NCI-H1105 treated with DMSO at 0.1 percent for 48 hours (cell line): ENCODE measurements around the gene TMIE.

ENCODE experiments used
- DNase-seq: peaks from one replicate; lab custom pipeline; 2025; lab: John Stamatoyannopoulos, UW

The TMIE gene

DNA sequence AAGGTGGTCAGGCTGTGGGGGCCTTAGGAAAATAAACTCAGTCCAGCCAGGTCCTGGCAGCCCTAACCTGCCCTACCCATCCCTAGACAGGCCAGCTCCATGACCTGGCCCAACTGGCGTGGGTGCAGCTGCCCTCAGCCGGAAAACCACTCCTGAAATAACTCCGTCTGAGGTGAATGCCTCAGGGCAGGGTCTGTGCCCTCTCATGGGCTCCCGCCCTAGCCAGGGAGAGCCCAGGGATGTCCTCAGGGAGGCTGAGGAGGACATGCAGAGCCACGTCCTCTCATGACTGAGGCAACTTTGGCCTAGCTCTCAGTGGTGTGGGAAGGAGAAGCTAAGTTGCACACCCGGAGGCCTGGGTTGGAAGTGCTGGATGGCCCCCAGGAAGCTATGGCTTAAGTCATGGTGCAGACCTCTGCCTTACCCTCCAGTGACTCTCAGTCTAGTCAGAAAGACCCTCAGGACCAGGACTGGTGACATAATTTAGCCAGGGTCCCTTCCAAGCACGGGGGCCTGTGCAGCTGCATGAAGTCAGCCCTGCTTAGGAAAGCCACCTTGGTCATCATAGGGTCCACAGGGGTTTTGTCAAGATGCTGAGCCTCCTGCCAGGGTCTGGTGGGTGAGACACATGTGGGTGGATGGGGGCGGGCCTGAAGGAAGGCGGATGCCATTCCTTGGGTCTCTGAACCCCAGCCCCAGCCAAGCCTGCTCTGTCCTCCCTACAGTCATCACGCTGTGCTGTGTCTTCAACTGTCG is 7.4 kb downstream of the TMIE start:
- no peak for DNase-seq

- DNase-seq, result no peak
Measured at GRCh38 chr3:46709157-46709654, 8.0 kb downstream of the TMIE start.

DNA sequence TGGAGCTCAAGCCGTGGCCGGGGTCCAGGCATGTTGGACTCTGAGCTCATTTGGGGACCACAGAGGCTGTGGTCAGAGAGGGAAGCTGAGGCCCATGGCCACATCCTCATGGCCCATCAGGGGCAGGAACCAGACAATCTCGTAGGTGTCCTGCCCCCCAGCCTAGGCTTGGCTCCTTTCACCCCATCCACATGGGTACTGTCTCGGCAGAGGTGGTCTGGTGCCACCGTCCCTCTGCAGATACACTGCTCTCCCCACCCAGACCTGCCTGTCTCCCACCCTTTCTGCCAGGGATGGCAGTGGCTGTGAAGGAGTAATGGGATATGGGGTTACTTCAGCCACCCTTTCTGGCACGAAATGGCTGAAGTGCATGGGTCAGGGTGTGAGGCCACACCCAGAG is 8.5 kb downstream of the TMIE start:
- no peak for DNase-seq

DNA sequence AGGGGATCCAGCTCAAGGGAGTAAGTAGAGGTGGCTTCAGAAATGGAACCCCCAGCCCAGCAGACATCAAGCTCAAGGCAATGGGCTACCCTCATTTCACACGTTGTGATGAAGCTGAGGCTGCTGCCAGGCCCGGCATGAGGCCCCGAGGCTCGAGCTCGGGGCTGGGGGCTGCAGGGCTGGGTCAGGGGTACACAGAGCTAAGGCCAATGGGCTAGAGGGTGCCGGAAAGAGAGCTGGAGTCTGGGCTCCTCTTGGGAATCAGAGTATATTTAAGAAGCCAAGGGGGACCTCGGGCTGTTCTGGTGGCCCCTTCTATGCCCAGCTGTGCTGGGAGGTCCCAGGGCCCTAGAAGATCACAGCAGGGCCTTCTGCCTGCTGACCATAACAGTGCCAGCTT is 9.0 kb downstream of the TMIE start:
- no peak for DNase-seq

DNA sequence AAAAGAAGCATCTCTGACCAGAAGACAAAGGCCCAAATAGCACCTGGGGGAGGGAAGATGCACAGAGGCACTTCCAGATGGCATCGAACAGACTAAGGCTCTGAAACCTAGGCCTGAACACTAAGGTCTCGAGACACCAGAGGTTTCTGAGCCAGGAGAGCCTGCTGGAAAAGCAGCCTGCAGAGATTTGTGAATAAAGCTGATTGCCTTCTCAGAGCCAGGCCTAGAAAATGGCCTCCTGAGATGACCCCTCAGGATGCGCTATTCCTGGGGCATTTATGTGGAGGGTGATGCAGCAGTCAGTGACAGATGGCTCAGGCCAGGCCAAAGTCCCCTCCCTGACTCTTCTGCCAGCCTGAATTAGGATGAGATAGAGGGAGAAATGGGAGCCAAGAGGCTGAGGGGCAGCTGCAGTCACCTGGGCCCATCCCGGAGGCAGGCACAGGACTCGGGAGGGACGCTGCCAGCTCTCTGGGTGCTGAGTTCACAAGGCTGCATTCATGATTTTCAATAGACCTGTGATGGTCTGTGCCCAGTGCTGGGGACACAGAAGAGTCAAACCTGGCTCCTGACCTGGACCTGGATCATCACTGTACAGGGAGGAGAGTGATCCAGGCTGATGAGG is 9.6 kb downstream of the TMIE start:
- no peak for DNase-seq

- no peak for DNase-seq
Measured at GRCh38 chr3:46711305-46711704, 10.1 kb downstream of the TMIE start.

- DNase-seq, result no peak
Measured at GRCh38 chr3:46711760-46712159, 10.6 kb downstream of the TMIE start.

DNA sequence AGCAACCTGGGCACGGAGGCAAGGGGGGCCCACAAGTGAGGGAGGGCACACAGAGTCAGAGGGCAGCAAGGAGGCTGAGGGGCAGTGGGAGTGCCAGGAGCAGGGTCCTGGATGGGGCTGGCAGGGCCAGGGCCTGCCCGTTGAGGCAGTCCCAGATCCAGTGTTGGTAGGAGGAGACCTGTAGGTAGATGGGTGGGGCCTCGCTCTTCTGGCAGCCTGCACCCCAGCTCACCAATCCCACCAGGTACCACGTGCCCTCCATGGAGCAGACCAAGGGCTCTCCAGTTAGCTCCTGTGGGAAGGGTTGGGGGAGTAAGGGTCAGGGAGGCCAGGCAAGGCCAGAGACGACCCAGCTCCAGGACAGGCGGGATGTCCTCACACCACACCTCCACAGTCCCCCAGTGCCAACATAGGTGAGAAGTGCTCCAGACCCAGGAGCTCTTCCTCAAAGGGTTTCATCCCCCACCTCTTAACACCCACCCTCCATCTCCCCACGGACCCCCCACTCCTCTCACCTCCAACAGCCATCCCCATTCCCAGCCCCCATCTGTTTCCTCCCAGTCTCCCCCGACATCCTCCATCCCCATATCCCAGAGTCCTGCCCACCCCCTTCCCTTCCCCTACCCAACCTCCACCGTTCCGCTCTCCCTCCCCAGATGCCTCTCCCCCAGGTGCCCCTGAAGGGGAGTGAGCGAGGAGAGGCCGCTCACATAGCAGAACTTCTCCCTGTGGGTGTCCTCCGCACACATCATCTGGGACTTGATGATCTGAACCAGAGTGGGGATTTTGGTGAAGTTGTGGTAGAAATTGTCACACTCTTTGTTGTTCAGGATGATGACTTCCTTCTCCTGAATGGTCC is 11.2 kb downstream of the TMIE start:
- no peak for DNase-seq

DNA sequence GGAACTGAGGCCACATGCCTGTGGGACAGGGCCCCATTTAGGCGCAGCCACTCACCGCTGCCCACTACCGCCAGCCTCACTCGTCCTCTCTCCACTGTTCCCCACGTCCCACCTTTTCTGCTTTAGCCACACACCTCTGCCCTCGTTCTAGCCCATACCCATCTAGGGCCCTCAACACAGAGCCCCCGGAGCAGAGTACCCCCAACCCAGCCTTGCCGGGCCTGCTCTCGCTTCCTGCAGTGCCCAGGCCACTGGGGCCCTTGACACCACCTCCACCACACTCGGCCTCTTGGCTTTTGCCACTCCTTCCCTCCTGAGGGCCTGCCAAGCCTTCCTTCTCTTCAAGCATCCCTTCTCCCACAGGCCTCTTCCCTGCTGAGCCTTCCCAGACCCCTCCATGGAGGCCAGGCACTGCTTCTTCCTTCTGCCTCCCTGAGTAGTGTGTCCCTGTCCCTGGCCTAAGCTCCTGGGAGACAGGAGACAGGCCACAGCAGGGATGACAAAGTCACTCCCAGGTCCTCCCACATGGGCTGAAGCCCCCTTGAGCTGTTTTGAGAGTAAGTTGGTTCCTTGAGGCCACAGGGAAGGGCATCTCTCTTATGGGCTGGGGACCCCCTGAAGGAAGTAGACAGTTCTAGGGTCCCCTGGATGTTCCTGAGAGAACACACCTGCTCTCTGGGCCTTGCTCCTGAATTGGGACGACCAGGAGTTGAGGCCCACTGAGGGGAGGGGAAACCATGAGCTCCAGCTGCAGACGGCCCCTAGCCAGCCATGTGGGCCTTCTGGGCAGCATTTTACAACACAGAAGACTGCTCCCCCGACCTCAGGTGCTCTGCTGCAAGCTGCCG is 12.1 kb downstream of the TMIE start:
- no peak for DNase-seq

DNA sequence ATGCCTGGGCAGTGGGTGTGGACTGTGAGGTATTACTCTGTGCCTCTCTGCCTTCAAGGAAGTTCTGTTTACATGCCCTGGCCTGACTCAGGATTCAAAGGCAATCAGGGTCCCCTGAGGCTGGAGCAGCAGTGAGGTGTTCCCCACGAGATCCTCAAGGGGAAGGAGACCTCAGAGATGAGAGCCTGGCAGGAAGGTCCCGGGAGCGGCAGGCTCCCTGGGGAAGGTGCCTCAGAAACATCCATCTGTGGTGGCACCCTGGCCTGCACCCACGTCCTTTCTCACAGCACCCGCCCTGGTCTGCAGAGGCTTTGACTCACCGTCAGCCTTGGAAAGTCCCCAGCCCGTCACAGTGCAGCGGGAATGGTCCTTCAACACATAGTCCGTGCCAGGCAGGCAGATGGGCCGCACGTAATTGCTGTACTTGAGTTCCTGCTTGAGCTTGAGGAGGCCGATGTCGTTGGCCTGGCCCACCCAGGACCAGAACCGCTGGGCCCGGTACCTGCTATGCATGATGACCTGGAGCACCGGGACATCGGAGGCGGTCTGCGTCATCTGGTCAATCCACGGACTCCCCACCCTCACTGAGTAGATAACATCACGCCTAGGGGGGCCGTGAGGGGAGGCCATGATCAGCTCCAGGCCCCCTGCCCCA is 12.8 kb downstream of the TMIE start:
- no peak for DNase-seq

- no peak for DNase-seq
Measured at GRCh38 chr3:46714728-46715506, 13.7 kb downstream of the TMIE start.

- DNase-seq, result no peak
Measured at GRCh38 chr3:46715507-46716175, 14.4 kb downstream of the TMIE start.

DNA sequence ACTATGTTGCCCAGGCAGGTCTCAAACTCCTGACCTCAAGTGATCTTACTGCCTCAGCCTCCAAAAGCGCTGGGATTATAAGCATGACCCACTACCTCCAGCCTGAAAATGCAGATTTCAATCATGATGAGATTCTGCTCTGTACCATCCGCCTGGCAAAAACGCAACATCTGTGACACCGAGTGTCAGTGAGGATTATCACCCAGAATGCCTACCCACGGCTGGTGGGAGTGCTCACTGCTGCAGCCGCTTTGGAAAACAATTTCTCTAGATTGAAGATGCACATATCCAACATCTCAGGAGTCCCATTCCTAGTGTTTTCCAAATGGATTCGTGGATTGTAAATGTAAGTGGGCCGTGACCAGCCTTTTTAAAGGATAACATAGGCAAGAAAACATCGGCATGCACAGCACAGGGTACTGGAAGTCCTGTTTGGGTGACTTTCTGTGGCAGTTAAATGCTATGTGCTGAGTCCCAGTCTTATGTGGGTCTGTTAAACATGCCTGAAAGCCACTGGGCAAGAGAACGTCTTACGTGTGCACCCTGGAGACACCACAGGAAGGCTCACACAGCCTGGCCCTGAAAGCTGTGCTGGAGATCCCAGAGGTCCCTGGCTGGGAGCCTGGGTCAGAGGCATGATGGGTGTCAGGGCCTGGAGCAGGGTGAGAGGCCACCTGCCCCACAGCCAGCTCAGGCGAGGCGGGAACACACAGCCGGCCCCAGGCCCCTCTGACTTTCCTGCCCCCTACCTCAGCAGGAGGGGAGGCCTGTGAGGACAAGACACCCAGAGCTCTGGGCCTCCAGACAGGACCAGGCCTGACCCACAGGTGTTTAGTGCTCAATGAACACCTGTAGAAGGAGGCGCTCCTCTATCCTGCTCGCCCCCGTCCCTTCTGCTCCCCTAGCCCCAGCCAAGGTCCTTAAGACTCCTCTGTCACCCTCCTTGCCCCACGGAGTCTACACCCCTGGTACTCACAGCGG is 15.6 kb downstream of the TMIE start:
- DNase-seq, result no peak

DNA sequence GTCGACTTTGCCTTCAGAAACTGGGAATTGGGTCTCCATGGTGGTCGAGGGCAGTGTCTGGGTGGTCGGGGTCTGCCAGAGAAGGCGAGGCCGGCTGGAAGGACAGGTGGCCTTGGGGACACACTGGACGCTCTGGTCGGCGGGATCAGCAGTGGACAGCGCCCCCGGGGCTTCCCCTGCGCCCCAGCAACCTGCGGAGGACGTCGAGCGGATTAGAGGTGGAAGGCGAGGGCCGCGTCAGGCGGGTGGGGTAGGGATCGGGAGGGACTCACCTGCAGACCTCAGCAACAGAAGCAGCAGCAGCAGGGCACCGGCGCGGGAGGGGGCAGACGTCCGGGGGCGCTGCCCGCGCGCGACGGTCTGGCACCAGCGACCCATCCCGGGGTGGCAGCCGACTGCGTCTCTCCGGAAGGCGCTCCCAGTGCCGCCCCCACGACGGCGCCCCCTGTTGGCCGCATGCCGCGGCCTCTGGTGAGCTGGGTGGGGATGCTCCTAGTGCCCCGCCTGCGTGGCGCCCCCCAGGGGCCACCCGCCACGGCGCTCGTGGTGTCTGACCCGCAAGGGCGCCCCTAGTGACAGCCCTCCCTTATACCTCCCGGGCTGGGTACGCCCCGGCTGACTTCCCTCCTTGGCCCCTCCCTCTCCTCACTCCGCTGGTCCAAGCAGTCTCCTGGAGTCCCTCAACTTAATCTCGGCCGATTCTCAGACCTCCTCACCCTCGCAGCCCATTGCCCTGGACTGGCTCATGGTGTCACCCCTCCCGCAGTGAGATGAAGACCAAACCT is 16.4 kb downstream of the TMIE start, which contains the start of gene PRSS50:
TSS of gene PRSS50 (minus strand) at position 423 of the 785 bp plus-strand sequence. CDS start at position 378, 45 bp downstream.
- DNase-seq, result no peak

DNA sequence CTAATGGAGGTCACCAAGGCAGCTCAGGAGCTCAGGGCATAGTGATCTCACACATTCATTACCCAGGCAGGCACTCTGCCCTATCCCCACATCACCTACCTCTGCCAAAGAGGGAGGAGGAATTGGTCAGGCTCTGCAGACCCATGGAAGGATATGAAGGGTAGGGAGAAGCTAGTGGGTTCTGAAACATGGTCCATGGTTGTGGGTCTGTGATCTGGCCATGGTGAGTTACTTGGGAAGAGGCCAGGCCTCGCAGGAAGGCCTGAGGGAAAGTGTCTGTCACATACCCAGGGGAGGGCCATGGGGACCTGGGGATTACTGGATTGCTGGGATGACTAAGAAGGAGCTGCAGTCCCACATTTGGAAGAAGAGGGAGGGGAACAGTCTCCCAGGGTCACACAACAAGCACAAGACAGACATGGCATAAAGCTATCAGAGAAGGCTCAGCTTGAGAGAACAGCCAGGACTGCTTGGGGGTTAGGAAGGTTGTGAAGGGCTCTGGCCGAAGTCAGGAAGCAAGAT is 17.9 kb downstream of the TMIE start:
- no peak for DNase-seq

DNA sequence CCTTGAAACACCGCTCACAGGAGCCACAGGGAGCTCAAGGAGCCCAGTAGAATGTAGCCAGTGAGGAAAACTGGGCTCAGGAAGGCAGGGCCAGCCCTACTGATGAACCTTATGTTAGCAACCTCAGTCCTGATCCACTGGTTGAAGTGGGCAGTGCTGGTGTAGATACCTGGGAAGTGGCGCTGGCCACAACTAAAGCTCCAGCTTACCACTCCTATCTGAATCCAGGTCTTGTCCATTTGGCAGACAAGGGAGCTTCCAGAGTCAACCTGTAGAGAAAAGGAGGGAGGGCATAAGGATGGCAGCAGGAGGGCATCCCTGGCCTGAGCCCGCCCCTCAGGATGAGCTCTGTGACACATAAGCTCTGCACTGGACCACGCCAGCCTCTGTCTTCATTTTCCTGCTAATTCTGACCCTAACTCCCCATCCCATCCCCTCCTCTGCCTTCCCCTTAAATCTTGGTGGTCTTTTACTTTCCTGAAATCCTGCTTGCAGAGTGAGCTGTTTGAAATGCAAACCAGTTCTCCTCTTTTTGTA is 18.6 kb downstream of the TMIE start:
- no peak for DNase-seq

- no peak for DNase-seq
Measured at GRCh38 chr3:46721009-46721408, 19.8 kb downstream of the TMIE start.
